Measurements from ENCODE around the gene MIER1.
A peak's percentile ranks its signal among the peaks of the same experiment; 100 is the strongest.

The MIER1 gene

GRCh38 chr1:66929146-66929688 lies 4.4 kb downstream of the MIER1 start:
- in situ Hi-C loops (cut with HindIII; ENCODE audit: low pct_unique_long_range_greater_than_20kb, low sequenced_read_pairs), result no loop called here
- DNase-seq (ENCODE audit: low read depth in 1 of 2, low spot score in 1 of 2), result no peak
- TF ChIP-seq JUND (IDR thresholded peaks at IDR 0.05; ENCODE audit: low read depth), result no peak

DNA sequence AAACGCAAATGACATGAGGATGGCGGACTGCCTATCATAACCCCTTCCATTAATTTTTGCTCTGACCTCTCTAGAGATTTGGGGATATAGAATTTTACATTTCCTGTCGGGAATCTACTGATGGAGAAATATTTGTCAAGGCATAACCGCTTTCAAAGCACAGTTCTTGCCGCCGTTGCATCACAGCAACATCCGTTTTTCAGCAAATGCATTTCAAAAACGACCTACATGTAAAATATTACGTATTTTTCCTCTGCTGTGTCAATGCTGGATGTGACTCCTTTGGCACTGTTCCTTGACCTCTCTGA lies 4.9 kb downstream of the MIER1 start:
- TF ChIP-seq JUND (IDR thresholded peaks at IDR 0.05; ENCODE audit: low read depth), result no peak
- in situ Hi-C loops (cut with HindIII; ENCODE audit: low pct_unique_long_range_greater_than_20kb, low sequenced_read_pairs), result no loop called here
- DNase-seq (ENCODE audit: low read depth in 1 of 2, low spot score in 1 of 2), result no peak

GRCh38 chr1:66929999-66930822 lies 5.4 kb downstream of the MIER1 start:
- TF ChIP-seq JUND (IDR thresholded peaks at IDR 0.05; ENCODE audit: low read depth), result no peak
- in situ Hi-C loops (cut with HindIII; ENCODE audit: low pct_unique_long_range_greater_than_20kb, low sequenced_read_pairs), result no loop called here

DNA sequence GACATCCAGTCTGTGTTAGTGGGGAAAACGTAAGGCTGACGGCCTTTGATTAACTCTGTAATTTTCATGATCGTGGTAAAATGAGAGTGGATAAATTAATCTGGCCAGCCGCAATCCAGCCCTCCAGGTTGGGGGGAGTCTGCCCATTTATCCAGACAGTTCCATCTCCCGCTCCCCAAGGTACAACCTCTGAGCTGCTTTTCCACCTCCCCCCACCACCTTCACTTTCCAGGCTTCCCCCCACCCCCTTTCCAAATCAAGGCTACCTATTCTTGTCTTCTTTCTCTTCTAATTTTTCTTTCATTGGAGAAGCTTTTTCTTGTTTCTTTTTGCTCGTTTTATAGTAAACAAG lies 6.0 kb downstream of the MIER1 start:
- in situ Hi-C loops (cut with HindIII; ENCODE audit: low pct_unique_long_range_greater_than_20kb, low sequenced_read_pairs), result no loop called here
- DNase-seq (ENCODE audit: low read depth in 1 of 2, low spot score in 1 of 2), result no peak
- TF ChIP-seq JUND (IDR thresholded peaks at IDR 0.05; ENCODE audit: low read depth), result no peak

More at GRCh38 chr1:66929999-66930822, 5.4 kb downstream of the MIER1 start:
- peak; percentile 41 to 93 for DNase-seq (ENCODE audit: low read depth in 1 of 2, low spot score in 1 of 2)

GRCh38 chr1:66931590-66931989 lies 6.8 kb downstream of the MIER1 start:
- in situ Hi-C loops (cut with HindIII; ENCODE audit: low pct_unique_long_range_greater_than_20kb, low sequenced_read_pairs), result no loop called here
- DNase-seq (ENCODE audit: low read depth in 1 of 2, low spot score in 1 of 2), result no peak
- no peak for TF ChIP-seq JUND (IDR thresholded peaks at IDR 0.05; ENCODE audit: low read depth)

DNA sequence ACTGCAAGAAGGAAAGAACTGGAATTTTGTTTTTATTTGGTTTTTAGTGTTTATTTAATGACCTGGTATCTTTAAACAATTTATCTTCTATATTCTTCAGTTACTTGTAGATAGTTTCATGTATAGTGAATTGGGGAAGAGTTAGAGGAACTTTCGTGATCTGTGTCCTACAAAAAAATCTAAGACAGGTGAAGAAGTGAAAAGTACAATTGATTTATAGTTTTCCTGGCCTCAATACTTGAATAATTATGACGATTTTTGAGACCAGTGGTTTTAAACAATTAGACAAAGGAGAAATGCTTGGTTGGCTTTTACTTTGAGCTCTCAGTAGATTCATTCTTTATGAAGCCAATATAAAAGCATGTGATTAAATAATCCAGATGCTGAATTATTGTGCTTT lies 7.5 kb downstream of the MIER1 start:
- DNase-seq (ENCODE audit: low read depth in 1 of 2, low spot score in 1 of 2), result no peak
- in situ Hi-C loops (cut with HindIII; ENCODE audit: low pct_unique_long_range_greater_than_20kb, low sequenced_read_pairs), result no loop called here

DNA sequence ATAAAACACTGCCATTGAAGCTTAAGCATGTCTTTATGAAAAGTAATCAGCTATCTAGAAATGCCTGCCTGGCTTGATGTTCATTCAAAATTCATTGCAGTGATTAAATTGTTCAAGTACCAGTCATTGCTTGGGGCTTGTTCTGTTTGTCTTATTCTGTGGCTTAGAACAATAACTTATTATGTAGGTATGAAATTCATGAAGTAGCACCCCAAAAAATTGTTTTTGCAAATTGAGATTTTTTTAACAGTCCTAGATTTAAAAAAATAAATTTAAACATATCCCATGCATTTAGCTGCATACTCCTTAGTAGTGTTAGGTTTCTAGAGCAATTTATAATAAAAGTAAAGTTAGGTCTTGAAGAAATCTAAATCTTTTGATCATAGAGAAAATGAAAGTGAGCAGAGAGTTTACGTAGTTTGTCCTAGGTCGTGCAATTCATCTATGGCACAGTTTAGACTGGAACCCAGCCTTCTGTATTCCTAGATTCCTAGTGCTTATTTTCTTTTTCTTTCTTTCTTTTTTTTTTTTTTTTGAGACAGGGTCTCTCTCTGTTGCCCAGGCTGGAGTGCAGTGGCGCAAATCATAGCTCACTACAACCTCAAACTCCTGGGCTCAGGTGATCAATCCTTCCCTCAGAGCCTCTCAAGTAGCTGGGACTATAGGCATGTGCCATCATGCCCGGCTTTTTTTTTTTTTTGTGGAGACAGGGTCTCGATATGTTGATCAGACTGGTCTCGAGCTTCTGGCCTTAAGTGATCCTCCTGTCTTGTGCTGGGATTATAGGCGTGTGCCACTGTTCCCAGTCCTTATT lies 9.3 kb downstream of the MIER1 start:
- peak in 1 of 2 experiments; percentile 23 for DNase-seq (ENCODE audit: low read depth in 1 of 2, low spot score in 1 of 2)
- no peak for TF ChIP-seq JUND (IDR thresholded peaks at IDR 0.05; ENCODE audit: low read depth)
- in situ Hi-C loops (cut with HindIII; ENCODE audit: low pct_unique_long_range_greater_than_20kb, low sequenced_read_pairs), result no loop called here

More for the DNA sequence above, 7.5 kb downstream of the MIER1 start:
- no peak for TF ChIP-seq JUND (IDR thresholded peaks at IDR 0.05; ENCODE audit: low read depth)

- in situ Hi-C loops (cut with HindIII; ENCODE audit: low pct_unique_long_range_greater_than_20kb, low sequenced_read_pairs), result no loop called here
- no peak for DNase-seq (ENCODE audit: low read depth in 1 of 2, low spot score in 1 of 2)
Measured at GRCh38 chr1:66937529-66938234, 12.9 kb downstream of the MIER1 start.

GRCh38 chr1:66938613-66939012 lies 13.8 kb downstream of the MIER1 start:
- in situ Hi-C loops (cut with HindIII; ENCODE audit: low pct_unique_long_range_greater_than_20kb, low sequenced_read_pairs), result no loop called here
- no peak for TF ChIP-seq JUND (IDR thresholded peaks at IDR 0.05; ENCODE audit: low read depth)
- DNase-seq (ENCODE audit: low read depth in 1 of 2, low spot score in 1 of 2), result no peak

More at GRCh38 chr1:66937529-66938234, 12.9 kb downstream of the MIER1 start:
- no peak for TF ChIP-seq JUND (IDR thresholded peaks at IDR 0.05; ENCODE audit: low read depth)

DNA sequence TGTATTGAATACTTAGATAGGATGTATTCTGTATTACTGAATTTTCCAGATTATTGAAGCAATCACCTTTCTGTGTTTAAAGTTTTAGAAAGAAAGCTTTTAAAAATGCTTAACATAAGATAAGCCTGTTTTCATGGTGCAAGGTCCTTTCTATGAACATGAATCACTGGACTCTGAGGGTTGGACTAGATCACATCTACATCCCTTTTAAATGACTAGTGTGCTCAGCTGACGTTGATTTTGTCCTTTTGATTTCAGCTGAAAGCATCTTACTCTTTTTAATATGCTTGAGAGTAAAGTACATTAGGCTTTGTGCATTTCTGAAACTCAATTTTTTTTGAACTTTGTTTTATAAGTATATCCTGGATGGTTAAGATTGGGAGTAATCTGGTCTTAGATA lies 16.2 kb downstream of the MIER1 start:
- in situ Hi-C loops (cut with HindIII; ENCODE audit: low pct_unique_long_range_greater_than_20kb, low sequenced_read_pairs), result no loop called here
- no peak for DNase-seq (ENCODE audit: low read depth in 1 of 2, low spot score in 1 of 2)
- no peak for TF ChIP-seq JUND (IDR thresholded peaks at IDR 0.05; ENCODE audit: low read depth)

GRCh38 chr1:66943361-66943969 lies 18.7 kb downstream of the MIER1 start:
- DNase-seq (ENCODE audit: low read depth in 1 of 2, low spot score in 1 of 2), result no peak
- in situ Hi-C loops (cut with HindIII; ENCODE audit: low pct_unique_long_range_greater_than_20kb, low sequenced_read_pairs), result no loop called here
- TF ChIP-seq JUND (IDR thresholded peaks at IDR 0.05; ENCODE audit: low read depth), result no peak
